HG03558 (cell line): Measurements from ENCODE around the gene ST7L.

Experiments used
- ATAC-seq: cut with Tn5 transposase; IDR thresholded peaks from one replicate; pipeline ENCODE4 v1.9.1; 2021; ENCODE audit warnings: moderate number of reproducible peaks; ENCODE audit not compliant: unreplicated experiment; ENCODE audit errors: extremely low read depth

ST7L gene

DNA sequence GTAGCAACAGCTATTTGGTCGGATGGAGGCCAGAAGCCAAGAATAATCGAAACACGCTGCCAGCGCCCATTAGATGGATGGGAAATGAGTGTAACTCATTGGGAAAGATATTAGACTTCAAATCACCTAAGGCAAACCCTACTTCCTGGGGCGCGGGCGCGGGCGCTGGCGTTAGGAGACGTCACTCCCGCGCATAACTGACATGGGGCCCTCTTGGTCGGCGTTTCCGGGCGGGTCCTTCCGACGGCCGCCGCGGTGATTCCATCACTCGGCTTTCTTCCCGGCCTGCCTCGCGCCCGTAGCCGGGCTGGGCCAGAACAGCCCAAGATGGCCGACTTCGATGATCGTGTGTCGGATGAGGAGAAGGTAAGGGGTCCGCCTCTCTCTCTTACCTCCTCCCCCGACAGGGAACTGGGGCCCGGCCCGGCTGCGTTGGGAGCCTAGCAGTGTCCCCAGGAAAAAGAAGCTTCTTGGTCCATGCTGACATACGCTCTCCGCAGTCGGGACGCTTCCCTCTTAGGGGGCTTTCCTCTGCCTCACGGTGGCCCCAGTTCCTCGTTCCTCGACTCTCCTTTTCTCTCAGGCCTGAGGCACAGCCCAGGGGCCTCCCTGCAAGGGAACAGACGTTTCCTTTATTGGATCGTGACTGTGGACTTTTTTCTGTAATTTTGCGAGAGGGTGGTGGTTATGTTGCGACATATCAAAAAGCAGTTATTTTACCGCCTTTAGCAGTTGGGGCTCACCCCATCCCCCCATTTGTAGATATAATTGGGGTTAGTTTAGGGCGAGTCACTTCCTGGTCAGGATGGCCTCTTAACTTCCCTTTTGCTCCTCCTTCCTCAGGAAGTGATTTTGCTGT, 806 bp upstream of the ST7L start, which contains the start of gene CAPZA1:
CAPZA1 (plus strand) TSS at position 315 of the 859 bp plus-strand sequence; CDS start at position 328, 13 bp downstream.
- ATAC-seq = peak; percentile 48

DNA sequence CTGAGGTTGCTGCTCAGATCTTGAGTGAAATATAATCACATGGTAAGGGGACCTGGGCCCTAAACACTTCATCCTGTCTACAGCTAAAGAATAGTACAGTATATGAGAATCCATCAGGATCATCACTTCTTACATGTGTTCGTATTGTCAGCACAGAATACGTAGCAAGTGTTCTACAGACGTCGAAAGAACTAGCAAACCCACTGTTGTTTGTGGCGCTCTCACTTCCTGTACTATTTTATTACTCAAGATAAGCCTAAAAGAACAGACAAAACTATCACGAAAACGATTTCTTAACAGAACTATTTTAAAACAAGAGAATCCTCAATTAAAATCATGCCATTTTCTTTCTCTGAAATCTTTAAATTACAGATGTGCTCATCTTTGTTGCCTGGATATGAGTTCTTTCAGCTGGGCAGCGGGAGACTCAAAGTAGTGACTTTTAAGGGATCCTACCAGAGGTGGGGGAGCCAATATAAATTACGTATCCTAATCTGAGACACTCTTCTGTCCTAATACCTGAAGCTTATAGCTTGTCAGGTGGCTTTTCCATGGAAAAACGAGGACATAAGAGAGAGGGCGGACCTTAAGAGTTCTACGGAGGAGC, 724 bp downstream of the ST7L start:
- no peak for ATAC-seq

DNA sequence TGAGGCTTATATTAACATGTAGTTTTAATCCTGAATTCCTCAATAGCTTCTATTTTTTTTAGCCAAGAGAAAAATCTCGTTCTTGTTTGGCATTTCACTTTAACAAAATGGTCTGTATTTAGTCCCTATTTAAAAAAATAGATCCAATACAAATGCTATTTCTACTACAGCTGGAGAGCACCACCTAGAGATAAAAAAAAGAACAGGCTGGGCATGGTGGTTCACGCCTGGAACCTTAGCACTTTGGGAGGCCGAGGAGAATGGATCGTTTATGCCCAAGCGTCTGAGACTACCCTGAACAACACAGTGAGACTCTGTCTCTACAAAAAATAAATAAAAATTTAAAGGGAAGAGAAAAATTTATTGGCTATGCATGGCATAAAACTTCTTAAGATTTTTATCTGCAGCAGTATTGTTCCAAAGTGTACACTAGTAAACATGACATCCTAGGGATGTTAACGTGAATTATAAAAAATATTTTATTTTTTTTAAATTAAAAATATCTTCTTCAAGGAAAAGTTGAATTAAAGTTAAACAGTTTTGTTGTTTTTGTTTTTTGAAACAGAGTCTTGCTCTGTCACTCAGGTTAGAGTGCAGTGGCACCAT, 4.4 kb downstream of the ST7L start:
- ATAC-seq = no peak

DNA sequence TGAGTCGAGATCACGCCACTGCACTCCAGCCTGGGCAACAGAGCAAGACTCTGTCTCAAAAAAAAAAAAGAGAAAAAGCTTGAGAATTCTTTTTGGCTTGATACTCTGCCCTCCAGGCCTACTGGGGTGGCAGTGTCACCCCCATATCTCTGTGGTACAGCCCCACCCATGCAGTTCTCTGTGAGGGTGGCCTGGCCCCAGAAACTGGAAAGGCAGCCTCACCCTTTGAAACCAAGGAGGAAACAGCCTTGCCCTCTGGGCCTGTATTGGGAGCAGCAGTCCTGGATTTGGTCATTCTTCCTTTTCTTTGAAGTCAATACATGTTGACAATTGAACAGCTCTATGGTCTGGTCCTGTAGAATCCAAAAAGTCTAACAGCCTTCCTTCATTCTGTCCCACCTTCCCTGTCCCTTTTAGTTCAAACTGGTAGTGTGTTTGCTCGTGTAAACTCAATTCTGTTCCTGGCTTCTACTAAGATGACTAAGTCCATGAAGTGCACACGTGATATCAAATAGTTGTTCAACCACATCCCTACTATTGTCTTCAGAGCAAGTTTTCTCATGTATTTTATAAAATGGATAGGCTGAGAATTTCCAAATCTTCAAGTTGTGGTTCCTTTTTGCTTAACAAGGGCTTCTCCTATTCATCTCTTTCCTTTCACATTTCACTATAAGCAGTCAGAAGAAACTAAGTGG, 13.2 kb downstream of the ST7L start:
- ATAC-seq = no peak

DNA sequence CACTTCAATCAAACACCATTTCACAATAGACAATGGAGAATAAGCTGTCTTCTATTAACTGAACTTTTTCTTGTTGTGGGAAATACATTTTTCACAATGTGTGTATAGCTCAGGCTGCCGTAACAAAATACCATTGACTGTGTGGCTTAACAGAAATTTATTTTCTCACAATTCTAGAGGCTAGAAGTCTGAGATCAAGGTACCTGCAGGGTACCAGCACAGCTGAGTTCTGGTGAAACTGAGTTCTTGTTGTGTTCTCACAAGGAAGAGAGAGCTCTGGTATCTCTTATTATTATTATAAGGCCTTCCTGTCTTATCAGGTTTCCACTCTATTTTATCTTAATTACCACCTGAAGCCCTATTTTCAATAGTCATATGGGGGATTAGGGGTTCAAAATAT, 15.4 kb downstream of the ST7L start:
- no peak for ATAC-seq

DNA sequence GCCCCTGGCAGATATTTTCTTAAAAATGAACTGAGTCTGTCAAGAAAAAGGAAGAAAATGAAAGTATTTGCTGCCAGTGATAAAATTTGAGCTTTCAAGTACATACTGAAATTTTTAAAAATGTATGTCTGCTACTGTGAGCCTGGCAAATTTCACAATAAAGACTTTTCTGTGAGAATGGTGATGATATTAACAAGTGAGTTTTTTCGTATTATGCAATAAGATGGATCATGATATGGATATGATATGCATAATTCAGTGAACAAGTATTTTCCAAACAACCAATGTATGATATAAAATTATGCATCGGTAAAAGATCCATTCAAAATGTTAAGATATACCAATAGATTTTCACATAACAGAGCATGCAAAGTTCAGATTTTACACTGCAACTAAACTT, 15.9 kb downstream of the ST7L start:
- no peak for ATAC-seq

DNA sequence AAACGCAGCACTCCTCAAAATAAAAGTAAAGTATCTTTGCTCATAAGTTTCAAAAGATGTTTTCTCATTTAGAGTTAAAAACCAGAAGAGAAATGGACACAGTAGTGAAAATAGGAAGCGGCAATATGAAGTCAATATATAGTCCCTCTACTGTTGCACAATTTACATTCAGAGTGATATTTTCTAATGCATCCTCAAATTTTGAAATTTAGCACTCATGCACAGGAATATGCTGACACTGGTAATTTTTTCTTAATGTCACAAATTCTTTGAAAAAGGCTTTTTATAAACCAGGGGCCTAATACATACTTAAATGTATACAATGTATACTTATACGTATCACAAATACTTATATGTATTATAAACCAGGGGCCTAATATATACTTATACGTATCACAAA, 19.5 kb downstream of the ST7L start:
- no peak for ATAC-seq

DNA sequence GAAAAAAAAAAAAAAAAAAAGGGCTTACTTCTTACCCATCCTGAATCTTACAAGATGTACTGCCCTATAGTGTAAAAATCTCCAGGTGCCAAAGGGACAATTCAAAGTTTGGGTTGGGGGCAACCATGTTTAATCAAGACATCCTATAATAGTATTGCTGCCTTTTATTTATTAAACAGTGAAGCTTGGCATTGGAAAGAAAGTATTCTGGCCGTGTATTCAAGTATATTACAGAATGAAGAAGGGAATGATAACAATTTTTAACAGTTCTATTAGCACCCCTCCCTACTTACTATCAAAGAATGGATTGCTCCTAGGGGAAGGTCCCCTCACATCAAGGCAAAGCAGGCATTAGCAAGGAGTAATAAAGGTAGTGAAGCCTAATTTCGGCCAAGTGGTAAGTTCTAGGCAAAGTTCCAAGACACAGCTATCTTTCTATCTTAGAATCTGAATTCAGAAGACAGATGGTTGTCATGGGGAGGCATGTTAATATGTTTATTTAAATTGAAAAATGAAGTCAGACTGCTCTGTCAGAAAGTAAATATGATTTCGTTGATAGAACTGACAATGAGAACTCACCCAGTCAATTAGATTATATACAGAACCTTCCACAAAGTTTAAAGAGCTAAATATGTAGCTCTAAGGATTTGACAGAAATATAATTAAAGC, 24.6 kb downstream of the ST7L start:
- no peak for ATAC-seq

DNA sequence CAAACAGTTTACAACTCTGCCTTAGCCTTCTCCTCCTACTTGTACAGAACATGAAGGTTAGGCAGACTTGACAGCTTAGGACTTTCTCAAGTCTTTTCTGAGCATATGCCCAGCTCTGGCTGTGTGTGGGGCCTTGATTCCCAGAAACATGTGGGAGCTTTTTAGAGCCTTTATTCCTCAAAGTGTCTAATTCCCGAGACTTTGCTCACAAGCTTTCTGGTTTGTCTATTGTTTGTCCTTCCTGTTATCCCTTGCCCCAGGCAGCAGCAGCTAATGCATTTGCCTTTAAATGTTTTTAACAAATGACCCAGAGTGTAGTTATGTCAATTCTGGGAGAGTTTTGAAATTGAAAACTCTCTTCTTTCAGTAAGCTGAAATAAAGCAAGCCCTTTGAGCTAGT, 29.2 kb downstream of the ST7L start:
- ATAC-seq = no peak

DNA sequence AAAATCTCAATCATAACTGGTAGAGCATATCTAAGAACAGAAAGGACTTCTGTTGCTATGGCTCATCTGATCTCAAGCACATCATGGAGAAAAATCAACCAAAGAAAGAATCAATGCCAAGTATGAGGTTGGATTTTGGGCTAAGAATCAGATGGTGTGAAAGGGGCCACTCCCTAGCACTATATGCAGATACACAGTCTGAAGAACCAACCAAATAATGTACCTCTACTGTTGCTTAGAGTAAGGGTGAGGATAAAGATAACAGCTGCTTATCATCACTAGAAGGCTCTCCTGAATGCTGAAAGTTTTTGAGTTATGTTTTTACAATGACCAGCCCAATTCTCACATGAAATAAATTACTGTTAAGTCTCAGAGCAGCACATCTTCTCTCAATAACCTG, 35.6 kb downstream of the ST7L start:
- ATAC-seq = no peak

DNA sequence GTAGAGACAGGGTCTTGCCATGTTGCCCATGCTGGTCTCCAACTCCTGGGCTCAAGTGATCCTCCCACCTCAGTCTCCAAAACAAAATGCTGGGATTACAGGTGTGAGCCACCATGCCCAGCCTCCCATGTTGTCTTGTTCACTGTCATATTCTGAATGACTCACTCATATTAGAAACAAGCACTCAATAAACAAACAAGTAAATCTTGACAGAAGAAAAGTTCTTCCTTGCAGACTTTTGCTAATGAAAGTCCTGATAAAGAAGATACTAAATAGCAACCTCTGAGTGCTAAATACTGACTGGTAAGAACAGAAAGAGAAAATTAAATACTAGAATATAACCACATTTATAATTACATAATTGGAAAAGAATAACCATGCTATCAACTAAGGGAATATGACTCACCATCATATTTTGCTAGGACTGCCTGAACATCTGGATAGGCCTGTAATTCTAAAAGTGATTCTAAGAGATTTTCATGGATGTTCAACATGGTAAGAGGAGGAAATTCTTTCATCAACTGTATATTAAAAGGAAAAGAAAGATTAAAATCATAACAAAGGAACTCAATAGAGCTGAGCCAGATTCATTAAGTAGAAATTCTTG, 37.3 kb downstream of the ST7L start:
- ATAC-seq = no peak

DNA sequence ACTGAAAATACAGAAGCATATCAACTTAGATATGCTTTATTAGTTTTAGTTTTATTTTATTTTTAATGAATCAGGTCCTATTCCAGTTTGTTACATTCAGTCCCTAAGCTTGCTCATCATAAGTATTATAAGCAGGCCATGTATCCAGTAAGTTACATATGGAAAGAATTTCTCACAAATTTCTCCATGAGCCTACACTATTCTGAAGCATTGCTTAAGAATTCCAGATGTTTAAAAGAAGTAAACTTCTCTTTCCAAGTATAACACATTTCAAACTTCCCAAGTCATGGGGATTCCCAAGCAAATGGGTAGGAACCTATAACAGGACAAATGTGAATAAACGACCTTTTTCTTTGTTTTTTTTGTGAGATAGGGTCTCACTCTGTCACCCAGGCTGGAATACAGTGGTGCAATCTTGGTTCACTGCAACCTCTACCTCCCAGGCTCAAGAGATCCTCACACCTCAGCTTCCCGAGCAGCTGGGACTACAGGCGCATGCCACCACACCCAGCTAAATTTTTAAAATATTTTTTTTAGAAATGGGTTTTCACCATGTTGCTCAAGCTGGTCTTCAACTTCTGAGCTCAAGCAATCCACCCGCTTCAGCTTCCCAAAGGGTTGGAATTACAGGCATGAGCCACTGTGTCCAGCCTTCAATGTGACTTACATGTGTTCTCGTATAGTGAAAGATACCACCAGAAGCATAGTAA, 39.0 kb downstream of the ST7L start:
- ATAC-seq = no peak

DNA sequence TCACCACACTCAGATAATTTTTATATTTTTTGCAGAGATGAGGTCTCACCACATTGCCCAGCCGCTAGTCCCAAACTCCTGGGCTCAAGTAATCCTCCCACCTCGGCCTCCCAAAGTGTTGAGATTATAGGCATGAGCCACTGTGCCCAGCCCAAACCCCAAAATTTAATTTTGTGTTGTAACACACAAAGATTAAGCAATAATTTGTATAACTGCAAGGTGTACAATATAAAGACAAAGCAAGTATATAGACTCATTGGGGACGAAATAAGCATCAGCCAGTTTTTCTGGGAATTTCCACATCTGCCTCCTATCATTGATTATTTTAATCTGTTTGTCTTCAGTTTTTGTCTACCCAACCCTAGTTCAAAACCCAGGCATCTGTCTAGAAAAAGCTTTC, 42.7 kb downstream of the ST7L start:
- ATAC-seq = no peak

DNA sequence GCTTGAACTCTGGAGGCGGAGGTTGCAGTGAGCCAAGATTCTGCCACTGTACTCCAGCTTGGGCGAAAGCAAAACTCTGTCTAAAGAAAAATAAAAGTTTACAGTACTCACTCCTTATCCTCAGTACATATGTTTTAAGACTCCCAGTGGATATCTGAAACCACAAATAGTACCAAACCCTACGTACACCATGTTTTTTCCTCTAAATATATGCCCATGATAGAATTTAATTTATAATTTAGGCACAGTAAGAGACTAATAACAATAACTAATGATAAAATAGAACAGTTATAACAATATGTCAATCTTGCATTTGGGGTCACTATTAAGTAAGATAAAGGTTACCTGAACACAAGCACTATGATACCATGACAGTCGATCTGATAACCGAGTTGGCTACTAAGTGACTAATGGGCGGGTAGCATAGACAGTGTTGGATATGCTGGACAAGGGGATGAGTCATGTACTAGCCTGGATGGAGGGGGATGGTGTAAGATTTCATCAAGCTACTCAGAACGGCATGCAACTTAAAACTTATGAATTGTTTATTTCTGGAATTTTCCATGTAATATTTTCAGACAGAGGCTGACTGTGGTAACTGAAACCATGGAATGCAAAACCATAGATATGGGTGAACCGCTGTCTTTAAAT, 43.7 kb downstream of the ST7L start:
- no peak for ATAC-seq

DNA sequence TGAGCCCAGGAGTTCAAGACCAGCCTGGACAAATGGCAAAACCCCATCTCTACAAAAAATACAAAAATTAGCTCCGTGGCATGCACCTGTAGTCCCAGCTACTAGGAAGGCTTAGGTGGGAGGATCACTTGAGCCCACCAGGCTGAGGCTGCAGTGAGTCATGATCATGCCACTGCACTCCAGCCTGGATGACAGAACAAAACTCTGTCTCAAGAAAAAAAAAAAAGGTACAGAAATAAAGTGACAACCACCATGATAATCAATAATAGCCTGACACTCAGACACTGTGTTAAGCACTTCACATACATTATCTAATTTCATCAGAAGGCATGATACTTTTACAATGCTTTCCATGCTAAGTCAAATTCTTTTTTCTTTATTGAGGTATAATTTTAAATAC, 53.1 kb downstream of the ST7L start:
- no peak for ATAC-seq

DNA sequence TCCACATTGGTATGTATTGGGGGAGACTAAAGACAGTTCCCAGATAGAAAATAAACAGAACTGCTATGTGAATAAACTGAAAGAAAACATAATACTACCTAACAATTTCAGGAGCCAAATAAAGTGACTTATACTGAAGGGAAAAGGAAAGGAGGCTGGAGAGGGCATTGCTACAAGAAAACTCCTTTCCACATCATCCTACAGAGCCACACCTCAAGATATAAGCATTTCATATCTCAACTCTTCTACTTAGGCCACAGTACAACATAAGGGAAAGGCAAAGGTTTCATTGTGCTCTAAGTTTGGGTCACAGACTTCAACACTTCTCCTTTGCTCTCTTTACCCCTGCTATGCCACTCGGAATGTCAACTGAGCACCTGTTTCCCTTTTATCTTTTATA, 54.9 kb downstream of the ST7L start:
- ATAC-seq = no peak

DNA sequence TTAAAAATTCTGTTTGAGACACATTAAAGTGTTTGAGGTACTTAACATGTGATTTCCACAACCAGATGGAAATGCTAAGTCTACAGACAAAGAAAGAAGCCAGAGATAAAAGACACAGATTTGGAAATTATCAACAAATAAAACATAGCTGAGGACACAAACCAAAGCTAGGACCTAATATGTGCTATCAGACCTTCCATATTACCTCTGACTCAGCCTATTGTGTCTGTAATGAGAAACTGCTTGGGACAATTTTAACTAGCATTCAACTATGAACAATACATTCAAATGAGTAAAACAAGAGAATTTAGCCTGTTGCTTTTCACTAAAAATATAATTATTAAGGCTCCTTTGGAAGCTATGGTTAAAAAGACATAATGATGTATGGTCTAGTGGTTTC, 55.6 kb downstream of the ST7L start:
- ATAC-seq = no peak

DNA sequence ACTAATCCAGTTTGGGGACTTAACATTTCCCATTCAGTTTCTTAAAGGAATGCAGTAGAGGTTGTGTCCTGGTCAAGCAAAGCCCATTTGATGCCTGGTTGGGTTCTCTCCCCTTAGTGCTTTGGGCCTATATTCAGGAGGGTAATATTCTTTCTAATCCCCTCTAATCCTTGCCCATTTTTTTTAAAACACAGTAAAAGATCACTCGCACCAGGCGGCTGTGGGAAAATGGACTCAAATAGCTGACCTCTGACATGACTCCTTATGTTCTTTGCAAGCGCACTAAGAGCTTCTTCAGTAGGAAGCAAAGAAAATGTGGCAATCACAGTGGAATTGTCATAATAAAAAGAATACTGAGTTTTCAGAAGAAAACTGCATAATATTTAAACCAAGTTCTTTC, 60.3 kb downstream of the ST7L start:
- no peak for ATAC-seq

DNA sequence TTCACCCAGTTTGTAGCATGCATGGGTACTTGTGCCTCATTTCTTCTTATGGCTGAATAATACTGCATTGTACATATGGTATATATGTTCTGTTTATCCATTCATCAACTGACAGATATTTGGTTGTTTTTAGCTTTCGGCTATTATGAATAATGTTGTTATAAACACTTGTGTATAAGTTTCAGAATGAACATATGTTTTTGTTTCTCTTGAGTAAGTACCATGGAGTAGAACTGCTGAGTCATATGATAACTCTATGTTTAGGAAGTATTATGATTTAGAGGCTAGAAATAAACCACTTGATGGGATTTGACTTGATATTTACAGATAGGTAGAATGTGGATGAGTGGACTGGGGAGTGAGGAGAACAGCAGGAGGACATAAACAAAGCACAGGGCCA, 61.6 kb downstream of the ST7L start:
- ATAC-seq = no peak
